Stimulated activated memory B cell treated with anti-CD40 and anti-IgM and Interleukin-4, amounts not matched to agents 10 μg/mL and 1 μg/mL and 100 μg/mL, for 72 hours (primary cell): ENCODE results near the gene GGCX.
"Not testable (repeated sequence)": the region's sequence is repeated elsewhere in the genome, so short reads cannot be mapped to it uniquely, and the experiment has no call there.

Experiments used
- ATAC-seq: fragments of 150-1000 bp; cut with Tn5 transposase; 2 replicates; pipeline ENCODE4 v1.10.0; 2021
- H3K27ac Mint-ChIP-seq: one replicate; pipeline ENCODE4 v1.8.0; 2022; ENCODE audit warnings: mild to moderate bottlenecking, mixed read lengths
- H3K27me3 Mint-ChIP-seq: one replicate; pipeline ENCODE4 v1.8.0; 2022; ENCODE audit warnings: mixed read lengths
- H3K36me3 Mint-ChIP-seq: one replicate; pipeline ENCODE4 v1.8.0; 2022; ENCODE audit warnings: mixed read lengths
- H3K4me1 Mint-ChIP-seq: one replicate; pipeline ENCODE4 v1.8.0; 2022; ENCODE audit warnings: mixed read lengths
- H3K4me3 Mint-ChIP-seq: one replicate; pipeline ENCODE4 v1.8.0; 2022; ENCODE audit warnings: mild to moderate bottlenecking, moderate library complexity, mixed read lengths
- H3K9me3 Mint-ChIP-seq: one replicate; pipeline ENCODE4 v1.8.0; 2022; ENCODE audit warnings: mixed read lengths

Gene GGCX

DNA sequence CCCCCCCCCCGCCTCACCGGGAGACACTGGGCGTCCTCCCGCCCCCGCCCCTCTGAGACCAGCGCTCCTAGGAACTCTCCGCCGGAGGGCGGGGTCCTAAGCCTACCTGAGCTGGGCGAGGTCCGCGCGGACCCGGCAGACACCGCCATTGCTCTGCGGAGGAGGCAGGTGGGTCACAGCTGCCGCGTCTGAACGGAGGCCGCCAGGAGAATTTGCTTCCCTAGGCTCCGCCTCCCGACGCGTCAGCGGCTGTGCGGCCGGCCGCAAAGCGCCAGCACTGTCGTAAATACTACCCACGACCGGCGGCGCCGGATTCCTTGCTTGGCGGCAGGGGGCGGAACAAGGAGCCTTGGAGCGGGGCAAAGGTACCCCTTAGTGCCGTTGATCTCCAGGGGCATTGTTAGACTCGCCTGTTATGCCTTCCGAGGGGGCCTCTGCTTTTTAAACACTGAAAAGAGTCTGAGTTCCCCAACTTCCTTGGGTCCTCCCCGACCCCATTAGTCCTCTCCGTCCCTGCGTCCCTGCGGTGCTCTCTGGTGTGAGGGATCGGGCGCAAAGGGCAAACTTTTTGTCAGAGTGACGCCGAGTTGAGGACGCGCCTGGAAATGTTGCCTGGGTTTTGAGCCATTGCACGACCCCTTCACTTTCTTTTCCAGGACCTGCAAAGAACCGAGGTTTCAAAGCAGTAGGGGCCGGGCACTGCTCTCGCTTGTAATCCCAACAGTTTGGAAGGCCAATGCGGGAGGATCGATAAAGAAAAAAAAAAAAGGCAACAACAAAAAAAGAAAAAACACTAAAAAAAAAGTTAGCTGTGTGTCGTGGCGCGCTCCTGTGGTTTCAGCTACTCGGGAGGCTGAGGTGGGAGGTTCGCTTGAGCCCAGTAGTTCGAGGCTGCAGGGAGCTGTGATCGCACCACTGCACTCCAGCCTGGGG is at the start of gene GGCX:
Gene GGCX, minus strand, starts transcription at position 214 of the 933 bp plus-strand sequence. Its CDS starts 65 bp downstream, at position 149.
- Mint-ChIP-seq H3K4me1 (peaks cover 51% of the 10 kb centered on the region), H3K9me3 (no peaks in the 10 kb centered on the region), H3K27ac (peak within 1 kb of the TSS; percentile 97), H3K27me3 (no peaks in the 10 kb centered on the region), H3K36me3 (peaks cover 11% of the 10 kb centered on the region), H3K4me3 (peak within 1 kb of the TSS; percentile 96)
- ATAC-seq, result peak; percentile 97

DNA sequence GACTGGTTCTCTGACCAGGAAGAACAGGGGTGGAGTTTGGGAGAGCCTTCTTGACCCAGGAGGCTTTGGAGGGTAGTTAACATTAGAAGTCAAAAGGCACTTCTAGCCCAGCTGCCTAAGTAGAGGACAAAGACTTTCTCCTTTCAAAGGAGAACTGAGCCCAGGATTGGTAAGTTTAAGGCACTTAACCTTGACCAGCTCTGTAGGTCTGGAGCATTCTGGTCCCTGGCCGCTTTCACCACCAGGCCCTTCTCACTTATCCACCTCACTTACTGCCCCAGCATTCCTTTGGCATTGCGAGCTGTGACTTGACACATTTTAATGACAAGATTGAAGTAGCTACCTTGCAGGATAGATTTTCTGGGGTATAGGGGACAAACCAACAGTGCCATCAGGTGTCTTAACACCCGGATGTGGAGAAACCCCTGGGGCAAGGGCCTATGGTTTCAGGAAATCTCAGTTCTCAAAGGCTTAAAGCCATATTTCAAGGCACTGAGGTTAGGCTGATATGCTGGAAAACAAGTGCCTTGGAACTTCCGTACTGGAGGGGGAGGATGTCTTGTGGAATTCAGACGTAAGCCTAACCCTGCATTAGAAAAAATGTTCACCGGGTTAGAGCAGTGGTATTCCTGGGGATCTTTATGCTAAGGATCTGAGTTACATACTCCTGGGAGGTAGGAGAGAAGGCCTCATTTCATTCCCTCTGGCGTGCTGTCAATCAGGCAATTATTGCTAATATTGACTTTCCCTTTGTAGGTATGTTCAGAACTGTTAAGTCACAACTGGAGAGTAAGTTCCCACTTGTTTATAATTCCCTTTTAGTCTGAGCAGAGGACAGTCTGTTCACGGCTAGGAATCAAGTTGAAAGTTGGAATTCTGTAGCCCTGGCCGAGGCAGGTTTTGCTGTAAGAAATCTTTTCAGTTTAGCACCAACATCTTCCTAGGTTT is 46.2 kb upstream of the GGCX start:
- Mint-ChIP-seq H3K27me3 (no peaks in the 10 kb centered on the region), H3K36me3 (peaks cover 23% of the 10 kb centered on the region), H3K9me3 (no peaks in the 10 kb centered on the region), H3K27ac (no peak overlapping the region), H3K4me1 (peaks cover 44% of the 10 kb centered on the region), H3K4me3 (no peak overlapping the region)
- ATAC-seq, result no peak

DNA sequence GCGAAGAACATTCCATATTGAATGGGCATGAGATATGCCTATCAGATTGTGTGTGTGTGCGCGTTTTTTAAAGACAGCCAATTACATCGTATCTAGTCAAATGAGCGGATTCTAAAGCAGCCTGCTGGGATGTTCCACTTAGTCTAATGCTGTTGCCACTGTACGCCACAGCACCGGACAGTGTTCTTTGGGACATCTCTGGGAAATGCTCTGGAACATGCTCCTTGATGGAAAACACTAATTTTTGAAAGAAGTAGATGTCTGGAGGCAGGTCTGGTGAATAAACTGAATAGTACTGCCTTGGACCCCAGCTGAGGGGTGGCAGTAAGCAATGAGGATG is 44.8 kb upstream of the GGCX start:
- Mint-ChIP-seq H3K4me1 (peaks cover 49% of the 10 kb centered on the region), H3K36me3 (peaks cover 23% of the 10 kb centered on the region), H3K4me3 (no peak overlapping the region), H3K9me3 (no peaks in the 10 kb centered on the region), H3K27me3 (no peaks in the 10 kb centered on the region), H3K27ac (no peak overlapping the region)
- no peak for ATAC-seq

DNA sequence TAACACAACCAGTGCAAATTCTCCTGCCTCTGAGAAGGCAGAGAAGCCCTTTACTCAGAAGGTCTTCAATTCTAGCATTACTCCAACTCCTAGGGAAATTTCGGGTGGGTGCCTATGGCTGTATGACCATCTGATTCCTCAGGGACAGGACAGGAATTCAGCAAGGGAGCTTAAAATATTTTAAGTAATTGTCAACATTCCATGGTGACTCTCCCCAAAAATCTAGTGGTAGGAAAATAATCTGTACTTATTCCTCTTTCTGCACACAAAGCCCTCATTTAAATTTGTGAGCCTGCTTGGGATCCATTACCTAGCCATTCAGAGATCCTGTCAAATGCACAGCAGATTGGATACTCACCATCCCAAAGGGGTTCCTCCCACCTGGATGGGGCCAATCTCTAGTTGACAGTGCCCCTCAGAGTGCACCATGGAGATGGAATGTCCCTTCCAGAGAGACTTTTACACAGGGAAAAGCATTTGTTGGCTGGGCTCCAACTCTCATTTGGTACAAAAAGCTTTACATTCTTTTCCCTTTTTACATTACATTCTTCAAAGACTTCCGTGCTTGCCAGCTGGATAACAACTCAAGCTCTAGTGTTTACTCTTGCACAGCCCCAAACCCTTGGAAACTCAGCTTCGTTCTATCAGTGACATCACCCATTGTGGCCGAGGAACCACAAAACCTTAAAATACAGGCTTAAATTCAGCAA is 44.3 kb upstream of the GGCX start:
- Mint-ChIP-seq H3K36me3 (peaks cover 23% of the 10 kb centered on the region), H3K9me3 (no peaks in the 10 kb centered on the region), H3K27ac (no peak overlapping the region), H3K27me3 (no peaks in the 10 kb centered on the region), H3K4me1 (peaks cover 53% of the 10 kb centered on the region), H3K4me3 (no peak overlapping the region)
- no peak for ATAC-seq

DNA sequence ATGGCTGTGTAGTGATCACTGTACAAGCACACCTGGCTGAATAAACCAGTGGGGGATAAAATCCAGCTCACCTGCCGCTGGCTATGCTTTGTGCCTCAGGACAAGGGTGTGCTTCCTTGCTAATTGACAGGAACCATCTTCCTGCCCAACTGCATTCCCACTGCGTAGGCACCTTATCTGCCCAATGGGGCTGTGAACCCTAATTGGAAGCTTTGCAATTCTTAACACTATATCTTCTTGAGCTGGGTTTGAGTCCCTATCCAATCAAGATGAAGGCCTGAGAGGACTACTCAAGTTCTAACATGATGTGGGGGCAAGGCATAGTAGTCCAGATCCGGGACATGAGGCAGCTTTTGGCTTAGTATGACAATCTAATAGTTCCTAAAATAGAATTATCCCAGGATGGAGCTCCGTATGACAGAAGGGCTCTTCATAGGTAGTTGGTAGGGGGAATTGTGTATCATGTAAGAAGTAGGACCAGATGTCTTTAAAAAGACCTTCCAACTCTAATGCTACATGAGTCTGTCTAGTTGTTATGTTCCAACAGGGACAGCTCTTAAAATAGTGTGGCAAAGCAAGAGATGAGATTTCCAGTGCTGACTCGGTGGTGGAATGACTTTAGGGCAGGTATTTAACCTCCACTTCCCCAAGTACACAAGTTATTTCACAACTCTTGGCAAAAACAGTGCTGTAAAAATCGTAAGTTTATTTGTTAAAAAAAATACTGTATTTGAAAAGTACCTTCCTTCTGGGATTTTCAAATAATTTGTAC is 43.5 kb upstream of the GGCX start:
- H3K4me1 Mint-ChIP-seq, result peaks cover 60% of the 10 kb centered on the region
- H3K4me3 Mint-ChIP-seq, result no peak overlapping the region
- no peak for ATAC-seq
- no peak overlapping the region for H3K27ac Mint-ChIP-seq
- peaks cover 28% of the 10 kb centered on the region for H3K36me3 Mint-ChIP-seq
- no peaks in the 10 kb centered on the region for H3K9me3 Mint-ChIP-seq
- no peaks in the 10 kb centered on the region for H3K27me3 Mint-ChIP-seq

DNA sequence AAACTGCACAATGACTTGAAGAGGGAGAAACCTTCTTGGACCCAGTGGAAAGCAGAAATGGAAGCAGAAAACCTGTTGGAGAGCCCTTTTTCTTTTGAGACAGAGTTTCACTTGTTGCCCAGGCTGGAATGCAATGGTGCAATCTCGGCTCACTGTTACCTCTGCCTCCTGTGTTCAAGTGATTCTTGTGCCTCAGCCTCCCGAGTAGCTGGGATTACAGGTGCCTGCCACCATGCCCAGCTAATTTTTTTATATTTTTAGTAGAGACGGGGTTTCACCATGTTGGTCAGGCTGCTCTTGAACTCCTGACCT is 42.8 kb upstream of the GGCX start:
- ATAC-seq, H3K27me3 Mint-ChIP-seq, H3K9me3 Mint-ChIP-seq, H3K27ac Mint-ChIP-seq: not testable (repeated sequence)
- Mint-ChIP-seq H3K4me3 (peak overlapping the region; percentile 92), H3K4me1 (peaks cover 58% of the 10 kb centered on the region), H3K36me3 (peaks cover 26% of the 10 kb centered on the region)

DNA sequence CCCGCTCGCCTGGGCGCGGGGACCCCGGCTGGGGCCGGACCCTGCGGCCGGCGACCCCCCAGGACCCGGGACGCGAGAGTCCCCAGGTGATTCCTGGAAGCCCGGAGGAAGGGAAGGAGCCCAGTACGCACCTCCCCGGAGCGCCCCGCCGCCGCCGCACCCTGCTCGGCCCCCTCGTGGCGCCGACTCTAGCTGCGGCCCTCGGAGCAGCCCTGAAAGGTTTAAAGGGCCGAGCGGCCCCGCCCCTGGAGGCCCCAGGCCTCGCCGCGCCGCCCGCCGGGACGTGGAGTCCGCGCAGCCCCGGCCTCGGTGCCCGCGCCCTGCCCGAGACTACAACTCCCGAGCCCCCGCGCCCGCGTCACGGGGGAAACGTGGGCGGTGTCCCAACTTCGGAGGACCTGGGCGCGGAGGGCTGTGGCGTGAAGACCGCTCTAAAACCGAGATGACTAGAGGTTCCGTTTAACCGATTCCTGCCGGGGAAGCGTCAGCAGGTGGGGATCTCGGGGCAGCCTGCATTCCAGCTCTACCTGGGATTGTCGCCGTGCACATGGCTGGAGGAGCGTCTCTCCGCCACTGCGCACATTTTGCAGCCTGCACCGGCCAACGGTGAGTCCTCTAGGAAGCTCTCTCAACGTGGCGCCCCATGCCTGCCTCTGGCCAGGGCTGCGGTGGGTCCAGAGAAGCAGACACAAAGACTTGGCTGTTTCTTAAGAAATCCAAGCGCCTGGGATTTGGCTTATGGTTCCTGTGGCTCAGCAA is 41.4 kb upstream of the GGCX start, which contains the start of gene TMEM150A:
Gene TMEM150A, minus strand, starts transcription at position 223 of the 759 bp plus-strand sequence. CDS start 750 bp downstream, outside the sequence.
- H3K36me3 Mint-ChIP-seq, result peaks cover 15% of the 10 kb centered on the region
- H3K9me3 Mint-ChIP-seq, result no peaks in the 10 kb centered on the region
- no peaks in the 10 kb centered on the region for H3K27me3 Mint-ChIP-seq
- H3K4me3 Mint-ChIP-seq, result peak within 1 kb of the TSS; percentile 92
- peak within 1 kb of the TSS; percentile 91 for H3K27ac Mint-ChIP-seq
- H3K4me1 Mint-ChIP-seq, result peaks cover 47% of the 10 kb centered on the region
- ATAC-seq, result peak; percentile 99

DNA sequence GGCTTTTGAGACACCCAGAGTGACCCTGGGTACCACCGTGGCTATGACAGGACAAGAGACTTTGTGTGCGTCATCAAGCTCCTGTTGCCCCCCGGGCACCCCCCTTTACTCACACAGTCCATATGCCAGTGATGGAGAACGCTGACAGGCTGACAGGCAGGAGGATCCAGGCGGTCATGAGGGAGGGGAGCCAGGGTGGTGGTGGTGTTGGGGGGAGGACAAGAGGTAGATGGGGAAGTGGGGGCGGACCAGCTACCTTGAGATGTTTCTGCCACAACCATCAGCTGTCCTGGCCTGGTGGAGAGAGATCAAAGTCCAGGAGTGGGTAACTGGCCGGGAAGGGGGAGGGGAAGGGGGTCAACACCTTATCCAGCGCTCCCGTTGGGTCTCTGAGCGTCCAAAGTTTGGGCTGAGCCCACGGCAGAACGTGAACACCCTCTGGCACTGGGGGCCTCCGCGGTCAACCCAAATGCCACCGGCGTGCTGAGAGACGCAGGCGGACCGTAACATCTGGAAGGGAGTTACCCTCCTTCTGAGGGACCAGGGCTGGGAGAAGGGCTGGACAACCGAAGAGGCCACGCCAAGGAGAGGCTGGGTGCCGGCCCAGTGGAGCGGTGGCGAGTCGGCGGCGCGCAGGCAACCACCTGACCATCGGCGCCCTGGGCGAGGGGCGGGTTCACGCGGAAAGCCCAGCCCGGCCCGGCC is 40.6 kb upstream of the GGCX start:
- Mint-ChIP-seq H3K4me1 (peaks cover 50% of the 10 kb centered on the region), H3K9me3 (no peaks in the 10 kb centered on the region), H3K27me3 (no peaks in the 10 kb centered on the region), H3K27ac (peak overlapping the region; percentile 91), H3K36me3 (peaks cover 12% of the 10 kb centered on the region), H3K4me3 (peak overlapping the region; percentile 92)
- ATAC-seq, result peak; percentile 66

DNA sequence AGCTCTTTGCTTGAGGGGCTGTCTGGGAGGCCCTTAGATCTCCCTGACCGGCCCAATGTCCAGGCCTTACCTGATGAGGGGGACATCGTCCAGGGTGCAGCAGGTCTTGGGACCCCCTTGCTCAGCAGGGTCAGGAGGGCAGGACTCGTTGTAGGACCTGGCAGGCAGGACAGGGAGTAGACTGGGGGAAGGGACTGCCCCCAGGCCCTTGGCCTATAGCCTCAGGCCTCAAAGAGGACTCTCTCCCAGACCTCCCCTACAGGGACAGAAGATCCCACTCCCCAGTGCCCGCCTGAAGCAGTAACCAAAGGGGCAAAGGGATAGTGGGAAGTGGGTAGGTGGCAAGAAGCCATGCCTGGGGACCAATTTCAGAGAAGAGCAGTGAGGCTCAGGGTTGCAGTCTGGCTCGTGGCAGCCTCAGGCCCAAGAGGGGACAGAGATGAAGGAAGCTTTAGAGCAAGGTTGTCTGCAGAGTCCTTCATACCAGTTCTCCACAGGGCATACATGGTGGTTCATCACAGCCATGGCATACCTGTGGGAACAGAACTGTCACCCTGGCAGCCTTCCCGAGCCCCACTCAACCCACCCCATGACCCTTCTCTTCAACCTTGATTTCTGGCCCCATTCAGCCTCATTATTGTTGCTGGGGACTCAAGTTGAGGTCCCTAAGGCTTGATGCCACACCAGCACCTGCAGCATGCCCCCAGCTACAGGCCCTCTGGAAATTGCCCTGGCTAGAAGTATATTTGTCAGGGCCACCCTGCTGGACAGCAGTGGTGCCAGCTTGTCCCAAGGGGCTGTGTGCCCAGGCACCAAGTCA is 39.9 kb upstream of the GGCX start:
- ATAC-seq, result no peak

DNA sequence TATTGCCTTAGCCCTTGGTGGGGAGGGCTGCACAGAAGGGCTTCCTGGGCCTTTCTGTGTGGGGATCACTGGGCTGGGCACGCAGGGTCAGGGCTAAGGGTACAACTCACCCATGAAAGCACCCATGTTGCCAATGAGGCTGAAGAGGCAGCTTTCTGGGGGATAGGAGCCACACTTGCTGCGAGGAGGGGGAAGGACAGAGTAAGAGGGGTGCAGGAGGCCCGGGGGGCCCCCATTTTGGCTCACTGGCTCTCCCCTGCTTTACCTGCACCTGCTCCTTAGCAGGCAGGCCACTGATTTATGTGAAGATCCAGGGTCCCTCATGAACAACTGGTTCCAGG is 38.9 kb upstream of the GGCX start:
- peak overlapping the region; percentile 44 for H3K27ac Mint-ChIP-seq
- H3K4me3 Mint-ChIP-seq, result no peak overlapping the region
- H3K4me1 Mint-ChIP-seq, result peaks cover 63% of the 10 kb centered on the region
- no peaks in the 10 kb centered on the region for H3K9me3 Mint-ChIP-seq
- no peaks in the 10 kb centered on the region for H3K27me3 Mint-ChIP-seq
- ATAC-seq, result no peak
- H3K36me3 Mint-ChIP-seq, result peaks cover 13% of the 10 kb centered on the region

More for the DNA sequence above, 39.9 kb upstream of the GGCX start:
- Mint-ChIP-seq H3K27ac (peak overlapping the region; percentile 91), H3K27me3 (no peaks in the 10 kb centered on the region), H3K4me3 (peak overlapping the region; percentile 92), H3K9me3 (no peaks in the 10 kb centered on the region), H3K4me1 (peaks cover 54% of the 10 kb centered on the region), H3K36me3 (peaks cover 7% of the 10 kb centered on the region)

DNA sequence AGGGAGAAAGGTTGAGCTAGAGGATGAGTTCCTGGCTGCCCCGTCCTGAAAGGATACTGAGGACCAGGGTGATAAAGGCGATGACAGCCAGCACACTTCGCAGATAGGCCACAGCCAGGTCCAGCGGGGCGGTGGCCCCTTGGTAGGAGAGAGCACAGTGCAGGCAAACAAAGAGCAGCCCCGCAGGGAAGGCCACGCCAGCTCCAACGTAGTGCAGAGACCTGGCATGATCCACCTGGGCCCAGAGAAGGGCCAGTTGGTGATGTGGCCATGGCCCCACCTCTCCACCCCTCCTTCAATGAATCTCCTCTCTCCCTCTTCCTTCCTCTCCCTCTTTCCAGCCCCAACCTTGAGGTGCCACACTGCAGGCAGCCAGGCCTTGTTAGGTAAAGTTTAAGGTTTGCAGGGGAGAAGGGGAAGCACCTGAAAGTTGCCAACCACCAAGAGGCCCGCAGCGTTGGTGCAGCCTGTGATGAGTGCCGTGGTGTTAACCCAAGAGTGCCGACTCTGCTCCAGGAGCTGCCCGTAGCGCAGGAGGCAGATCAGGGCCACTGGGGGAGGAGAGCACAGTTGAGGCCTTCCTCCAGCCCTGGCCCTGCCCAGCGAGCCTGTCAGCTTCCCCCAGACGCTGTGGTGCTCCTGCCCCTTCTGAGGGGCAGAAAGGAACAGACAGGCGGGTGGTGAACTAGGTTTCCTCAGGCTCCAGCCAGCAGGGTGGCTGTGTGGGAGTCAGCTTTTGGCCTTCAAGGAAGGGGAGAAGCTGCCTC is 38.4 kb upstream of the GGCX start:
- Mint-ChIP-seq H3K4me1 (peaks cover 65% of the 10 kb centered on the region), H3K36me3 (peaks cover 13% of the 10 kb centered on the region), H3K4me3 (no peak overlapping the region), H3K27me3 (no peaks in the 10 kb centered on the region), H3K9me3 (no peaks in the 10 kb centered on the region), H3K27ac (peak overlapping the region; percentile 44)
- ATAC-seq, result no peak

DNA sequence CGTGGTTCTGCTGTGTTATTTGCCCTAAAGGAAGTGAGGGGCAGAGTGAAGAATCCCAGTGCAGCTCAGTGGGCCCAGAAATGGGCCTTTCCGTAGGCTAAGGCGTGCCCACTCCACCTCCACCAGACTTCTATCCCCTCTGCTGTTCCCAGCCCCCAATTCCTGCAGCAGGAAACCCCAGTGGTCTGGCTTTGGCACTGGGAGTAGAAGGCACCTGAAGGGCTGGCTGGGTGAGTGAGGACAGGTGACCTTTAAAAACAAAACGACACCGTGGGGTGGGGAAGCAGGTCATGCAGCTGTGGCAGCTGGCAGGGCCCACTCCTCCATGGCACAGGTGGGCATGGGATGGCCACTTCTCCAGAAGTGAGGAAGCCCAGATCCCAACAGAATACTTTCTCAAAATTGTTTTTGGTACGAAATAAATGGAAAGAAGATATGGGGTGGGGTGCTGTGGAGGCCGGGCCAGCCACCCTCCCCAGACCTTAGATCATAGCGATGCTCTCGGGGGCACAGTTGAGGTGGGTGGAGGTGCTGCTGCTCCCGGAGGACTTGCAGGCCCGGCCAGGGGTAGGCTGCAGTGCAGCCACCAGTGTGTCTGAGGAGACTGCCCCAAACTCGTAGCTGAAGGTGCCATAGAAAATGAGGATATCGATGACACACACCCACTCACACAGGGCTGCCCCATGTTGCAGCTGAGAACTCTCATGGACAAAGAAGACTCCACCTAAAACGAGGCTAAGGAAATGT is 37.5 kb upstream of the GGCX start:
- Mint-ChIP-seq H3K27ac (no peak overlapping the region), H3K27me3 (no peaks in the 10 kb centered on the region), H3K4me1 (peaks cover 67% of the 10 kb centered on the region), H3K36me3 (peaks cover 13% of the 10 kb centered on the region), H3K4me3 (no peak overlapping the region), H3K9me3 (no peaks in the 10 kb centered on the region)
- ATAC-seq, result no peak
